Lower leg skin (tissue), 3 donors: ENCODE data around the gene NME8.

Experiments used
- CTCF ChIP-seq, 3 donors: fragments of 450-650 bp; IDR thresholded peaks; one replicate each; pipeline ENCODE4 v1.5.1; 2016; ENCODE audit warnings: antibody characterized with exemption in 3 of 3, mild to moderate bottlenecking in 3 of 3, moderate library complexity in 2 of 3
- POLR2A ChIP-seq, 2 donors: fragments of 450-650 bp; IDR thresholded peaks; one replicate each; pipeline ENCODE4 v1.6.1; 2016 to 2017; ENCODE audit warnings: antibody characterized with exemption in 2 of 2, mild to moderate bottlenecking in 1 of 2, moderate library complexity in 1 of 2

- TF ChIP-seq CTCF (IDR thresholded peaks at IDR 0.05) (no peak), POLR2A (IDR thresholded peaks at IDR 0.05) (no peak)
Measured at GRCh38 chr7:37815671-37816371, 32.6 kb upstream of the NME8 start.
